BLaER1 (cell line): ENCODE data around the gene CEACAM19.

Experiments used
- H3K27ac ChIP-seq: shearing (Covaris generic); formaldehyde crosslinking; 2 replicates; pipeline ENCODE4 v1.8.1; 2022
- H3K27me3 ChIP-seq: shearing (Covaris generic); formaldehyde crosslinking; 2 replicates; pipeline ENCODE4 v1.8.1; 2022
- H3K36me3 ChIP-seq: shearing (Covaris generic); formaldehyde crosslinking; 2 replicates; pipeline ENCODE4 v1.8.1; 2022
- H3K4me1 ChIP-seq: shearing (Covaris generic); formaldehyde crosslinking; 2 replicates; pipeline ENCODE4 v1.8.1; 2022
- H3K4me2 ChIP-seq: shearing (Covaris generic); formaldehyde crosslinking; 2 replicates; pipeline ENCODE4 v1.8.1; 2022
- H3K4me3 ChIP-seq: shearing (Covaris generic); formaldehyde crosslinking; 2 replicates; pipeline ENCODE4 v1.8.1; 2022
- H3K9ac ChIP-seq: shearing (Covaris generic); formaldehyde crosslinking; 2 replicates; pipeline ENCODE4 v1.8.1; 2022
- H3K9me3 ChIP-seq: shearing (Covaris generic); formaldehyde crosslinking; 2 replicates; pipeline ENCODE4 v1.8.1; 2022
- H4K20me1 ChIP-seq: shearing (Covaris generic); formaldehyde crosslinking; 2 replicates; pipeline ENCODE4 v1.8.1; 2022
- Cebpa-rat ChIP-seq: shearing (Covaris generic); IDR thresholded peaks from 2 replicates; pipeline ENCODE4 v1.8.1; 2022

The CEACAM19 gene

DNA sequence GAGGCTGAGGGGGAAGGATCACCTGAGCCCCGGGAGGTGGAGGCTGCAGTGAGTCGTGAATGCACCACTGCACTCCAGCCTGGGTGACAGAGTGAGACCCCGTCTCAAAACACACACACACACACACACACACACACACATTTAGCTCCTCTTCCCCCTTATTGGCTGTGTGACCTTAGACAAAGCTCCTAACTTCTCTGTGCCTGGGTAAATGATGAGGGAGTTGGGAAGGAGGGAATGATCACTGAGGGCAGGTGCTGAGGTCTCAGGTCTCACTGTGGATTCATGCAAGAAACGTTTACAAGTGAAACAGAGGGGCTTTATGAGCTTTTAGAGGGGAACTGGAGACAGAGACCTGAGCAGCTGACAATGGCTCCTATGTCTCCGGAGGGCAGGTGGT lies 60.3 kb downstream of the CEACAM19 start:
- H3K36me3 ChIP-seq: no peaks in the 10 kb centered on the region
- no peak overlapping the region for H3K4me2 ChIP-seq
- H3K9ac ChIP-seq: no peak overlapping the region
- no peaks in the 10 kb centered on the region for H4K20me1 ChIP-seq
- no peak overlapping the region for H3K27ac ChIP-seq
- H3K4me1 ChIP-seq: peaks cover 30% of the 10 kb centered on the region
- no peaks in the 10 kb centered on the region for H3K27me3 ChIP-seq
- H3K9me3 ChIP-seq: no peaks in the 10 kb centered on the region
- H3K4me3 ChIP-seq: no peak overlapping the region
- no peak for TF ChIP-seq Cebpa-rat

DNA sequence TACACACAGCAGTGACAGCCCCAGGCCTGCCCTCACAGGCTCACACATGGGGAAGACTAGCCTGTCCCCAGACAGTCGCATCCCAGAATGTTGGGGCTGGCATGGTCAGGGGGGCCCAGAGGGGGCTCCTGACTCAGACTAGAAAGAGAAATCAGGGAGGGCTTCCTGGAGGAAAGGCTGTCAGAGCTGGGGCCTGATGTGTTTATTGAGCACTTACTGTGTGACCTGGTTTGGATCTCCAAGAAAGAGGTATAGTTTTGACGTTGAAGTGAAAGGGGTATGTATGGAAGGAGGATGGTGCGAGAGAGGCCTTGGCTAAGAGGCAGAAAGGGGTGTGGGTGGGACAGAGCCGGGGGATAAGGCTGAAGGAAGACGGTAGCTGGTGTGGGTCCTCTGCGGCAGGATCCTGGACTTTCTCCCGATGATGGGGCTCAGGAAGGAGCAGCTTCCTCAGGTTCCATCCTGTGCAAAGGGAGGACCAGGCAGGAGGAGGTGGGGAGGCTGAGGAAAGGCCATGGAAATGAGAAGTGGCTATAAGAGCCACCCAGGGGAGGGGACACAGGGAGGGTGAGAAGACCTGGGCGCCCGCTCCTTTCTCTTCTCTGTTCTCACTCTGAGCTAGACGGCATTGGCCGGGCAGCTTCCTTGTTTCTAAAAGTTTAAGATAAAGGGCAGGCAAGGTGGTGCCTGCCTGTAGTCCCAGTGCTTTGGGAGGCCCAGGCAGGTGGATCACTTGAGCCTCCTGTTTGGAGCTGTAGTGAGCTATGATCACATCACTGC lies 61.1 kb downstream of the CEACAM19 start:
- Histone ChIP-seq H4K20me1 (no peaks in the 10 kb centered on the region), H3K27me3 (no peaks in the 10 kb centered on the region), H3K4me2 (no peak overlapping the region), H3K4me3 (no peak overlapping the region), H3K36me3 (no peaks in the 10 kb centered on the region), H3K4me1 (peaks cover 38% of the 10 kb centered on the region), H3K9ac (no peak overlapping the region), H3K27ac (no peak overlapping the region), H3K9me3 (no peaks in the 10 kb centered on the region)
- TF ChIP-seq Cebpa-rat: no peak
